CD4-positive, alpha-beta T cell treated with Interleukin-15 for 1 hour (primary cell): ENCODE results near the gene LTB4R.
A peak's percentile ranks its signal among the peaks of the same experiment; 100 is the strongest.
"Not testable (repeated sequence)": the region's sequence is repeated elsewhere in the genome, so short reads cannot be mapped to it uniquely, and the experiment has no call there.

ENCODE experiments used
- DNase-seq: peaks from one replicate; pipeline ENCODE4 v3.0.0-alpha.2; 2020

Gene LTB4R

DNA sequence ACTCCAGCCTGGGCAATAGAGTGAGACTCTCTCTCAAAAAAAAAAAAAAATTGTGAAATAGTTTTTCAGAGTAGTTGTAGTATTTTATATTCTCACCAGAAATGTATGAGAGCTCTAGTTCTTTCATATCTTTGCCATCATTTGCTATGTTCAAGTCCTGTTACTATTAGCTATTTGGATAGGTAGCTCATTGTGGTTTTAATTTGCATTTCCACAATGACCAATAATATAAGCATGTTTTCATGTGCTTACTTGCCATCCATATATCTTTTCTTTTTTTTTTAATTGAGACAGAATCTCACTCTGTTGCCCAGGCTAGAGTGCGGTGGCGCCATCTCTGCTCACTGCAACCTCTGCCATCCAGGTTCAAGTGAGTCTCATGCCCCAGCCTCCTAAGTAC is 36.9 kb downstream of the LTB4R start:
- DNase-seq: no peak

DNA sequence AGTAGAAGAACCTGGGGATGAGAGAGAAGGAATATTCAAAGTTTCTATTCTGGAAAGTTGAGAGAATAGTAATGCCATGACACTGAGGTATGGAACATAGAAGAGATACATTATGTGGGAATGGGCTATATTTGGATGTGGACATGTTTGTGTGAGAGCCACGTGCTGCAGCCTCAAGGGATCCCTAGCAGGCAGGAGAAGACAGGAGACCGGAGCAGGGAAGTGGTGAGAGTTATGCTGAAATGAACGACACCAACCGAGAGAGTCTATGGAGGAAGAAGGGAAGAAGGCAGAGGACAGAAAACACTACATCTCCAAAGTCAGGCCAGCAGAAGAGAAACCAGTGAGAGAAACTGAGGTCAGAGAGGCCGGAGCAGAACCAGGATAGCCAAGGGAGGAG is 38.4 kb downstream of the LTB4R start:
- no peak for DNase-seq

DNA sequence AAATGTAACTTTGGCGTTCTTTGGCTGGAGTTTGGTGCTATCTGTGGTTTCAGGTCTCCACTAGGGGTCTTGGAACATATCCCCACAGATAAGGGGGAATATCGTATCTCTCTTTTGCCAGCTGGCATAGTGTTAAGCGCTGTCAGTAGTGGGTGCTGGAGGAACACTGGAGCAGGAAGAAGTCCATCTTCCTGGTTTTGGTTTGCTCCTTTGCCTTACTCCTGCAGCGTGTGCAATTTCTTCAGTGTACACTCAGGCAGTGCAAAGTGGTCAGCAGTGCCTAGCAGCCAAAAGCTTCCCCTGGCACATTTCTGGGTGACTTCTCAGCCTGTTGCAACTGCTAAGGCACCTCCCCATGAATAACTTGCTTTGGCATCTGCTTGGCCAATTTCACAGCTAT is 40.2 kb downstream of the LTB4R start:
- no peak for DNase-seq

DNA sequence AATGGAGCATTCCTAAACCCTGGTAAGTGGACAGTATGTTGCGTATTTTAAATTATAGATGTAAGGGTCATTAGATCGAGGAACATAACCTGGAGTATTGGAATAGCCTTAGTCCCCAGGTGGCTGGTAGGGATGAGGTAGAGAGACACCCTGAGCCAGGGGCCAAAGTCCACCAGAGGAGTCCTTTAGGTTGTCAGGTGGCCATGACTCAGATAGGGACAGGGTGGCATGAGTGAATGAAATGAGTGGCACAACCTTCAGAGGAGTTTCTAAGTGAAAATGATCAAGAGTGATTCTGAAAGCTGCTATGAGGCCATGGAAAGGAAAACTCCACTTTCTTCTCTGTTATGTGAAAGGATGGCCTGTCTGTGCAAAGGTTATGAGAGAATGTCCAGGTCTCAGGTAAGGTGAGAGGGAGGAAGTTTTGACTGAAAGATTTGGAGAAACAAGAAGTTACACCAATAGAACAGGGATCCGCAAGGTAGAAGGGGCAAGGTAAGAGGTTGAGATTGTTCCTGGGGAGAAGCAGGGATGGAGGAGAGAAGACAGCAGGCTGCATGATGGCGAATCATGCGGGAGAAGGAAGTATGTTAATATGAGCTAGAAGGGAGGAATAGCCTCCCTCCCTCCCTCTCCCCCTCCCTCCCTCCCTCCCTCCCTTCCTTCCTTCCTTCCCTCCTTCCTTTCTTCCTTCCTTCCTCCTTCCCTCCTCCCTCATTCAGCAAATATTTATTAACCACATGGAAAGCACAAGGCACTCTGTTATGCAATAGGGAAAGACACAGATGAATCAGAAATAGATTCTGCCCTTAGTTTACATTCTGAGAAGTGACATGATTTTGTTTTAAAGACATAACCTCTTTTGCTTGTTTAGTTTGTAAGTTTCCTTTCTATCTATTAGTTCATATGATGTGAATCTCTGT is 42.5 kb downstream of the LTB4R start:
- DNase-seq: no peak

DNA sequence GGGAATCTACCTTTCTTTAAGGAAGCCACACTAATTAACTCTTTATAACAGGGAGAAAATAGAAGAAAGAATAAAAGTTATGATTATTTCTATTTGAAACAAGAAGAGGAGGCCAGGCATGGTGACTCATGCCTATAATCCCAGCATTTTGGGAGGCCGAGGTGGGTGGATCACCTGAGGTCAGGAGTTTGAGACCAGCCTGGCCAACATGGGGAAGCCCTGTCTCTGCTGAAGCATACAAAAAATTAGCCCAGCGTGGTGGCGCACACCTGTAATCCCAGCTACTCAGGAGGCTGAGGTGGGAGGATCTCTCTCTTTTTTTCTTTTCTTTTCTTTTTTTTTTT is 43.2 kb downstream of the LTB4R start:
- DNase-seq: not testable (repeated sequence)

DNA sequence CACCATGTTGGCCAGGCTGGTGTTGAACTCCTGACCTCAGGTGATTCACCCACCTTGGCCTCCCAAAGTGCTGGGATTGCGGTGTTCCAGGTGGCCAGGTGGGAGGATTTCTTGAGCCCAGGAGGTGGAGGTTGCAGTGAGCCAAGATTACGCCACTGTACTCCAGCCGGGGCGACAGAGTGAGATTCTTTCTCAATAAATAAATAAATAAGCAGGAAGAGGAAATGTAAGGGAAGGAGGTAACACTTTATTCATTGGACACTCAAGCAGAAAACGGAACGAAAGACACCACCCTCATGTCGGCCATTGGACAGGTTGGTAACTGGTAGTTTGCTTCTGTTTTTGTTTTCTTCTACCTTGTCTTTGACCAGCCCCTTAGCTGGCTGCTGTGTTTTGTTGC is 43.7 kb downstream of the LTB4R start:
- DNase-seq: no peak

DNA sequence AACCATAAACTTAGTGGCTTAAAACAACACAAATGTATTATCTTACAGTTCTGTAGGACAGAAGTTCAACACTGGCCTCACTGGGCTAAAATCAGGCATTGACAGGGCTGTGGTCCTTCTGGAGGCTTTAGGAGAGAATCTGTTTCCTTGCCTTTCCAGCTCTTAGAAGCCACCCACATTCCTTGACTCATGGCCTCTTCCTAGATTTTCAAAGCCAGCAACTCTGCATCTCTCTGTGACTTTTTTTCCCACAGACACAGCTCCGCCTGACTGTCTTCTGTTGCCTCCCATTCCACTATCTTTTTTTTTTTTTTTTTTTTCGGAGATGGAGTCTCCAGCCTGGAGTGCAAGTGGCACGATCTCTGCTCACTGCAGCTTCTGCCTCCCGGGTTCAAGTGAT is 44.9 kb downstream of the LTB4R start:
- no peak for DNase-seq

DNA sequence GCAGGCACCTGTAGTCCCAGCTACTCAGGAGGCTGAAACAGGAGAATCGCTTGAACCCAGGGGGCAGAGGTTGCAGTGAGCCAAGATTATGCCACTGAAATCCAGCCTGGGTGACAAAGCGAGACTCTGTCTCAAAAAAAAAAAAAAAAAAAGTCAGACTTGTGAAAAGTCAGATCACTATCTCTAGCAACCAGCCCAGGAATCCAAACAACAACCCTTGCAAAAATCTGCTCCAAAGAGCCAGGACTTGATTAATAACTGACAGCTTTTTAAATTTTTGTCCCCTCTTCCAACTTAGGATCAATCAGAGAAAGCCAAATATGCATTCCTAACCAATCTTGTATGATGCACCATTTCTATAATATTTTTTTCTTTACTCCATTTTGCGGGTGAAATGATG is 49.0 kb downstream of the LTB4R start:
- DNase-seq: no peak

DNA sequence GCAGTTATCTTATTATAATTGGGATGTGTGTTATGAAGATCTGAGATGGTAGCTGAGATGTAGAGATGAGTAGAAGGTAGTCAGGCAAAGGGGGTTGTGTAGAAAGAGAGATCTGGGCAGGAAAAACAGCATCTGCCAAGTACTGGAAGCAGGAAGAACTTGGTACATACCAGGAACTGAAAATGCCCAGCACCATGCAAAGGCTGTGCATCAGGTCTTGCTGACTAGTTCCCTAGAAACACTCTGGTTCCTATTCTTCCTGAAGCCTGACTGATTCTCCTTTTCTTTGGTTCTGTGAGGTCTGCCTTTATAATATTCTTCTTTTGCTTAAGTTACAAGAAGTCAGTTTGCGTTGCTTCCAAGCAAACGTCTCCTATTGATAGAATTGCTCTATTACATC is 50.0 kb downstream of the LTB4R start:
- no peak for DNase-seq

DNA sequence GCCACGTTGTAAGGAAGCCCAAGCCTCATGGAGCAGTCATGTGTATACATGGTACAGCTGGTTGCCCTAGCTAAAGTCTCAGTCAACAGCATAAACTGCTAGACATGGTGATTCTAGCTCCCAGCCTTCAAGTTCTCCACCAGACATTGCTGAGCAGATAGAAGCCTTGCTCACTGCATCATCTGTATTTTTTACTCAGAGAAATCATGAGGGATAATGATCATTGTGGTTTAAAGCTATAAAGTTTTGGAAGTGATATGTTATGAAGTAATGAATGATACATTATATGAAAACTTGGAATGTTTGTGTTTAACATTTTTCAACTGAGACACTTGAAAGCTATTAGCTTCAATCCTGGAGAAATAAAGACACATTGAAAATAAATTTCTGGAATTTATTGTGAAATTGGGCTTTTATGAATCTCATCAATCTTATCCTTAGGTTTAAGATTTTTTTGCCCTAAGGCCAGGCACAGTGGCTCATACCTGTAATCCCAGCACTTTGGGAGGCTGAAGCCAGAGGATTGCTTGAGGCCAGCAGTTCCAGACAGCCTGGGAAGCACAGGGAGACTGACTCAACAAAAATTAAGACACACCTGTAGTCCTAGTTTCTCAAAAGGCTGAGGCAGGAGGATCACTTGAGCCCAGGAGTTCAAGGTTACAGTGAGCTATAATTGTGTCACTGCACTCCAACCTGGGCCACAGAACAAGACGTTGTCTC is 51.1 kb downstream of the LTB4R start:
- no peak for DNase-seq

DNA sequence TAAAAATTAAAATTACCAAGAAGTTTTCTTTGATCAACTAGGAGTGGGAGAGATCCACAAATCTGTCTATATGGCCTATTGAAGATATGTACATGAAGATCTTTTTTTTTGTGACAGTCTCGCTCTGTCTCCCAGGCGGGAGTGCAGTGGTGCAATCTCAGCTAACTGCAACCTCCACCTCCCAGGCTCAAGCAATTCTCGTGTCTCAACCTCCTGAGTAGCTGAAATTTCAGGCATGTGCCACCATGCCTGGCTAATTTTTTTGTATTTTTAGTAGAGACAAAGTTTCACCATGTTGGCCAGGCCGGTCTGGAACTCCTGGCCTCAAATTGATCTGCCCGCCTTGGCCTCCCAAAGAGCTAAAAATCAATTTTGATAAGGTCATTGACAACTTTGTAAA is 52.1 kb downstream of the LTB4R start:
- DNase-seq: no peak

DNA sequence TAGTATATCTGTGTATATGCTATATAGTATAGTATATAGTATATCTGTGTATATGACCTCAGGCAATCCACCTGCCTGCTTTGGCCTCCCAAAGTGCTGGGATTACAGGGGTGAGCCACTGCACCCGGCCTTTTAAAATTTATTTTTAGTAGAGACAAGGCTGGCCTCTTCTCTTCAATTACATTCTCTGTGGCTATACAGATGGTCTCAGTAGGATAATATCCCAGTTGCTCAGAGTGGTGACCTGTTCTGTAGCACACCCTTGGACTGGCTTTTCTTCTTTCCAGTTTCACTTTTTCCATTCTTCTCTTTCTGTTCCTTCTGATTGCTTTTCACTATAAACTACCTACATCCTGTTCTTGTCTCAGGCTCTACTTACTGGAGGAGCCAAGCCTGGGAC is 53.5 kb downstream of the LTB4R start:
- DNase-seq: no peak

DNA sequence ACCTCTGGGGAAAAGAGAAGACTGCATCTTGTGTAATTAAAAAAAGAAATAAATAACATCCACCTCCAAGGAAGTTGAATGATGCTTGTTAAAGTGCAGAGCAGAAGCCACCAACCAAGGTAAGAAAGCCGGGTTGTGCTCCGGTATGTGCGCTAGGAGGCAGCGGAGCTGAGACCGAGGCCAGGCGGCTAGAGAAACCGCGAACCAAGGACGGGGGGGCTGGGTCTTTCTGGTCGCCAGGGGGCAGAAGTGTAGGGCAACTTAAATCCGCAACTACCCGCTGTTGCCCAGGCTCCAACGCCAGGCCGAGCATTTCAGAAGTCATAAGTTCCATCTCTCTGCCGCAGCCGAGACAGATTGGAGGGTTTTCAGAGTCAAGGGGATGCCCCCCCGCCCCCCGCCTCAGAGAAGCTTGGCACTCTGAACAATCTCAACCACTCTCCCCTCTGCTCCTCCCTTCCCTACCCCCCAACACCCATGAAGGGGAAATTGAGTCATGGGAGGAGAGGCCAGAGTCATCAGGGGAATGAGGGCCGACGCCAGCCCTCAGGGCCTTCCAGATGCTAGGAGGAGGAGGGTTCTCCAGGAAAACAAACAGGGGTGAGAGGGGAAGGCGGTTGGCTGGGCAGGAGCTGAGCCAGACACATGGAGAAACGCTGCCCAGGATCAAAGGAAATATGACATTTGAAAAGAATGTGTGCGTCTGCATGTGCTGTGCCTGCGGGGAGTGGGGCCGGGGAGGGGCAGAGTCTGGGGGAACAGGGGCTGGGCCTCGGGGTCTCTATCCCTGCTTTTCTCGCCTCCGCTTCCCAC is 54.5 kb downstream of the LTB4R start:
- DNase-seq: peak; percentile 81

DNA sequence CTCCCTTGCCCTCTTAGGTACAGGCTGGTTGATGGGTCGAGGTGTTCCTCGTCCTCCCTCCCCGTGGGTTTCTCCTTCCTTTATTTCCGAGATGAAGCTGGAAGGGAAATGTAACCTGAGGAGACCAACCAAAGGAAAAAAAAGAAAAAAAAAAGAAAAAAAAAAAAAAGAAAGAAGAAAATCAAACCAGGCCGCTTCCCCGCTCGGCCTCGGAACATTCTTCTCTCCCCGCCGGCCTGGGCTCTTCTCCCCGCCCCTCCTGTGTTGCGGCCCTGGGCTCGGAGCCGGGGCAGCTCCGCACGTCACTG is 55.1 kb downstream of the LTB4R start:
- no peak for DNase-seq

DNA sequence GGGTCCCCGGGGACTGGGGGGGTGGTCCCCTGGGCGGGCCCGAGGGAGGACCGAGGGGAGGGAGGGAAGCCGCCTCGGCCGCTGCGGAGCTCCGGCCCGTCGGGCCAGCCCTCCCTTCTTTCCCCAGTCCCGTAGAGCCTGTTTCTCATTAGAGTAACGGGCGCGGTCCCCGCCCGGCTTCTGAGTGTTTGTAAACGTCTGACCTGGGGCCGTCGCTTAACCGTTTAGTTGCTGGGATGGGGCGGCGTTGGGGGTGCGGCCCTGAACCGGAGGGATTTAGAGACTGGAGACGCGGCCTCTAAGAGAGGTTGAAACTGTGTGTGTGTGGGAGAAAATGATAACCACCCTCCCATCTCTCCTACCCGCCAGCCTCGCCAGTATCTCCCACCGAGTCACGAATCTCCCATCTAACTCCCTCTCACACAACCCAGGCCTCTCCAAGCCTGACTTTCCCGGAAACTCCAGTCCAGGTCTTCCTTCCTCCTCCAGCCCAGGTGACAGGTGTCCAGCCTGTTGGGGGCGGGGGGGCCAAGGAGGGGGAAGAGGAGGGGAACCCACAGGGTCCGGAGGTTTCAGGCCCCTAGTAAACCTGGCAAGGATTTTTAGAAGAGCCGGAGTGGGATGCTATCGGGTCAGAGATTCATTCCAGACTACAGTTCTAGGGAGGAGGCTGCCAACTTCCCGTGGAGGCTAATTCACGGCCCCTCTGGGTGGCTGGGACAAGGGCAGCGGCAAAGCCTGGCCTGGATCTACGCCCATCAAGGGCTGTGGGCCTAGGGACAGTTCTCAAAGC is 55.6 kb downstream of the LTB4R start:
- DNase-seq: peak; percentile 83
